HepG2 (cell line): ENCODE measurements around the gene DNAJC11. TPM values are rescaled to one million over a fixed set of nuclear protein-coding genes. Genes with fewer than 3 reads are reported as not detected.
A peak's percentile ranks its signal among the peaks of the same experiment; 100 is the strongest.

Source experiments
- CHD2 ChIP-seq: IDR thresholded peaks from 2 replicates; pipeline ENCODE4 v1.6.1; 2011; ENCODE audit warnings: low read depth, low read length, improper control_type of control experiment
- GABPB1 ChIP-seq: IDR thresholded peaks from 2 replicates; pipeline ENCODE4 v1.6.1; 2016; ENCODE audit warnings: mild to moderate bottlenecking, missing genetic modification reagents, moderate library complexity, missing compliant biosample characterization
- HCFC1 ChIP-seq: fragments of 150-350 bp; IDR thresholded peaks from 2 replicates; pipeline ENCODE4 v1.6.1; 2014; ENCODE audit warnings: low read depth, low read length
- HDAC6 ChIP-seq: fragments of 200-600 bp; sonication (generic); IDR thresholded peaks from 2 replicates; pipeline ENCODE4 v1.7.0; 2017; ENCODE audit warnings: mild to moderate bottlenecking, antibody characterized with exemption, low read length, low read depth
- HNRNPUL1 ChIP-seq: fragments of 200-400 bp; formaldehyde crosslinking; IDR thresholded peaks from 2 replicates; pipeline ENCODE4 v1.6.1; 2017; ENCODE audit warnings: low read depth, mild to moderate bottlenecking, low read length, moderate library complexity
- HOXA5 ChIP-seq: sonication (generic); formaldehyde crosslinking; IDR thresholded peaks from 2 replicates; pipeline ENCODE4 v1.4.0; 2020; ENCODE audit warnings: missing genetic modification reagents
- IRX3 ChIP-seq: sonication (generic); formaldehyde crosslinking; IDR thresholded peaks from 2 replicates; pipeline ENCODE4 v1.8.1; 2023; ENCODE audit warnings: mild to moderate bottlenecking, low read depth, missing genetic modification reagents, borderline replicate concordance
- KAT8 ChIP-seq: IDR thresholded peaks from 2 replicates; pipeline ENCODE4 v1.6.1; 2016; ENCODE audit warnings: missing genetic modification reagents, missing compliant biosample characterization
- PCBP2 ChIP-seq: fragments of 200-400 bp; formaldehyde crosslinking; optimal IDR thresholded peaks from 2 replicates; pipeline ENCODE3; 2018; ENCODE audit warnings: low read length, low read depth; ENCODE audit not compliant: poor library complexity, severe bottlenecking
- POLR2AphosphoS2 ChIP-seq: IDR thresholded peaks from 2 replicates; pipeline ENCODE4 v1.6.1; 2011; ENCODE audit warnings: low read depth, low read length, improper control_type of control experiment
- PRMT3 ChIP-seq: sonication (generic); formaldehyde crosslinking; IDR thresholded peaks from 2 replicates; pipeline ENCODE4 v1.8.1; 2022; ENCODE audit warnings: low read depth, mild to moderate bottlenecking, moderate library complexity, missing genetic modification reagents, borderline replicate concordance
- ZBTB38 ChIP-seq: sonication (generic); formaldehyde crosslinking; IDR thresholded peaks from 2 replicates; pipeline ENCODE4 v1.5.1; 2020; ENCODE audit warnings: mild to moderate bottlenecking, missing genetic modification reagents
- ZFP90 ChIP-seq: sonication (generic); formaldehyde crosslinking; IDR thresholded peaks from 2 replicates; pipeline ENCODE4 v1.8.0; 2022; ENCODE audit warnings: missing genetic modification reagents, mild to moderate bottlenecking, inconsistent platforms, borderline replicate concordance
- ZMYM4 ChIP-seq: sonication (generic); formaldehyde crosslinking; IDR thresholded peaks from 2 replicates; pipeline ENCODE4 v1.8.1; 2023; ENCODE audit warnings: mild to moderate bottlenecking, missing genetic modification reagents
- ZNF382 ChIP-seq: sonication (generic); formaldehyde crosslinking; IDR thresholded peaks from 2 replicates; pipeline ENCODE4 v1.5.0; 2020; ENCODE audit warnings: missing genetic modification reagents, mild to moderate bottlenecking, borderline replicate concordance
- ZNF550 ChIP-seq: sonication (generic); formaldehyde crosslinking; IDR thresholded peaks from 2 replicates; pipeline ENCODE4 v1.4.0; 2020; ENCODE audit warnings: mild to moderate bottlenecking, missing genetic modification reagents, borderline replicate concordance
- polyA plus RNA-seq, 8 experiments: library from polyadenylated mRNA; depleted of rRNA in 3 of 8; stranded (reverse) in 7 of 8; unstranded in 1 of 8; fragments of >200 nt; fragmentation: Illumina TruSeq in 4 of 8; extraction: Trizol in 4 of 8; gene quantifications; 2 replicates each; pipeline versions ENCODE4 v1.2.1 to v1.2.3, GENCODE V29; 2011 to 2016; ENCODE audit warnings: low read depth in 4 of 8, missing spikeins in 1 of 8, mixed read lengths in 1 of 8; ENCODE audit not compliant: insufficient read depth in 1 of 8
- total RNA-seq, 5 experiments: library from RNA; depleted of rRNA; stranded (reverse); fragments of >200 nt; fragmentation: Illumina TruSeq; extraction: Trizol; gene quantifications; 2 replicates each; pipeline ENCODE4 v1.2.3, GENCODE V29; 2016; ENCODE audit warnings: low read depth in 1 of 5
- TF ChIP-seq, protein P1 (sequence below): sonication (generic); formaldehyde crosslinking; IDR thresholded peaks from 2 replicates; pipeline ENCODE4 v1.4.0; 2020; ENCODE audit warnings: missing genetic modification reagents, borderline replicate concordance
- TF ChIP-seq, protein P2 (sequence below): IDR thresholded peaks from 2 replicates; pipeline ENCODE4 v1.6.1; 2016
- TF ChIP-seq, protein P3 (sequence below): sonication (generic); formaldehyde crosslinking; IDR thresholded peaks from 2 replicates; pipeline ENCODE4 v1.4.0; 2020; ENCODE audit warnings: mild to moderate bottlenecking, missing genetic modification reagents

Gene DNAJC11
- total and polyA plus RNA-seq, 2 of the 13 experiments (the other 11 are each of a cell fraction or from before 2014, with no cell fraction given) = 25.1 to 47.6 TPM

DNA sequence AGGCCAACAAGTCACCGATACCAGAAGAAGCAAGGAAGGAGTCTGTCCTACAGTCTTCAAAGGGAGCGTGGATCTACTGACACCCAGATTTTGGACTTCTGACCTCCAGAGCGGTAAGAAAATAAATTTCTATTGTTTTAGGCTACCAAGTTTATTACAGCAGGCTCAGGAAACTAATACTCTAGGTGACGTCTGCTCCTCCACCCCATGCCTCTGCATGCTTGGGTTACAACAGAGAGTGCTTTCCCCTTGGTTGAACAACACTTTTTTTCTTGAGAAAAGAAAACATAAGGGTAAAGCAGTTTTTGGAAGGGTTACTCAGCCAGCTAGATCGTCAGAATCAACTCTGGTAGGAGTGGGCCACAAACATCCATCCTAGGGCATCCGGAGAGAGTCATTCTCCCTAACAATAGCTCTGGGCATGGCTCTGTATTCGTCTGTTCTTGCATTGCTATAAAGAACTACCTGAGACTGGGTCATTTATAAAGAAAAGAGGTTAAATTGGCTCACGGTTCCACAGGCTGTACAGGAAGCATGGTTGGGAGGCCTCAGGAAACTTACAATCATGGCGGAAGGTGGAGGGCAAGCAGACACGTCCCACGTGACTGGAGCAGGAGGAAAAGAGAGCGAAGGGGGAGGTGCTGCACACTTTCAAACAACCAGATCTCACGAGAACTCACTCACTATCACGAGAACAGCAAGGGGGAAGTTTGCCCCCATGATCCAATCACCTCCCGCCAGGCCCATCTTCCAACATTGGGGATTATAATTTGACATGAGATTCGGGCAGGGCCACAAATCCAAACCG is 22.2 kb upstream of the DNAJC11 start (continued):
- TF ChIP-seq, protein P1, sequence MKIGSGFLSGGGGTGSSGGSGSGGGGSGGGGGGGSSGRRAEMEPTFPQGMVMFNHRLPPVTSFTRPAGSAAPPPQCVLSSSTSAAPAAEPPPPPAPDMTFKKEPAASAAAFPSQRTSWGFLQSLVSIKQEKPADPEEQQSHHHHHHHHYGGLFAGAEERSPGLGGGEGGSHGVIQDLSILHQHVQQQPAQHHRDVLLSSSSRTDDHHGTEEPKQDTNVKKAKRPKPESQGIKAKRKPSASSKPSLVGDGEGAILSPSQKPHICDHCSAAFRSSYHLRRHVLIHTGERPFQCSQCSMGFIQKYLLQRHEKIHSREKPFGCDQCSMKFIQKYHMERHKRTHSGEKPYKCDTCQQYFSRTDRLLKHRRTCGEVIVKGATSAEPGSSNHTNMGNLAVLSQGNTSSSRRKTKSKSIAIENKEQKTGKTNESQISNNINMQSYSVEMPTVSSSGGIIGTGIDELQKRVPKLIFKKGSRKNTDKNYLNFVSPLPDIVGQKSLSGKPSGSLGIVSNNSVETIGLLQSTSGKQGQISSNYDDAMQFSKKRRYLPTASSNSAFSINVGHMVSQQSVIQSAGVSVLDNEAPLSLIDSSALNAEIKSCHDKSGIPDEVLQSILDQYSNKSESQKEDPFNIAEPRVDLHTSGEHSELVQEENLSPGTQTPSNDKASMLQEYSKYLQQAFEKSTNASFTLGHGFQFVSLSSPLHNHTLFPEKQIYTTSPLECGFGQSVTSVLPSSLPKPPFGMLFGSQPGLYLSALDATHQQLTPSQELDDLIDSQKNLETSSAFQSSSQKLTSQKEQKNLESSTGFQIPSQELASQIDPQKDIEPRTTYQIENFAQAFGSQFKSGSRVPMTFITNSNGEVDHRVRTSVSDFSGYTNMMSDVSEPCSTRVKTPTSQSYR = peak; percentile 65; the same call in 1 of the 2 replicates
- no peak for TF ChIP-seq PRMT3
- no peak for TF ChIP-seq POLR2AphosphoS2
- TF ChIP-seq HDAC6 = no peak
- TF ChIP-seq ZNF550 = no peak
- no peak for TF ChIP-seq PCBP2
- no peak for TF ChIP-seq HCFC1
- TF ChIP-seq, protein P2, sequence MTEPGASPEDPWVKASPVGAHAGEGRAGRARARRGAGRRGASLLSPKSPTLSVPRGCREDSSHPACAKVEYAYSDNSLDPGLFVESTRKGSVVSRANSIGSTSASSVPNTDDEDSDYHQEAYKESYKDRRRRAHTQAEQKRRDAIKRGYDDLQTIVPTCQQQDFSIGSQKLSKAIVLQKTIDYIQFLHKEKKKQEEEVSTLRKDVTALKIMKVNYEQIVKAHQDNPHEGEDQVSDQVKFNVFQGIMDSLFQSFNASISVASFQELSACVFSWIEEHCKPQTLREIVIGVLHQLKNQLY (CRISPR knock-in tag) = 0 out of 2 replicates have a peak, but pooled peaks have one; percentile 10
- peak; percentile 62; the same call in 1 of the 2 replicates for TF ChIP-seq ZBTB38 (CRISPR knock-in tag)
- TF ChIP-seq ZFP90 (CRISPR knock-in tag) = no peak
- no peak for TF ChIP-seq ZNF382 (CRISPR knock-in tag)
- TF ChIP-seq CHD2 = peak; percentile 90
- no peak for TF ChIP-seq HNRNPUL1
- TF ChIP-seq ZMYM4 (CRISPR knock-in tag) = peak; percentile 46; the same call in 1 of the 2 replicates
- no peak for TF ChIP-seq IRX3 (CRISPR knock-in tag)
- TF ChIP-seq, protein P3, sequence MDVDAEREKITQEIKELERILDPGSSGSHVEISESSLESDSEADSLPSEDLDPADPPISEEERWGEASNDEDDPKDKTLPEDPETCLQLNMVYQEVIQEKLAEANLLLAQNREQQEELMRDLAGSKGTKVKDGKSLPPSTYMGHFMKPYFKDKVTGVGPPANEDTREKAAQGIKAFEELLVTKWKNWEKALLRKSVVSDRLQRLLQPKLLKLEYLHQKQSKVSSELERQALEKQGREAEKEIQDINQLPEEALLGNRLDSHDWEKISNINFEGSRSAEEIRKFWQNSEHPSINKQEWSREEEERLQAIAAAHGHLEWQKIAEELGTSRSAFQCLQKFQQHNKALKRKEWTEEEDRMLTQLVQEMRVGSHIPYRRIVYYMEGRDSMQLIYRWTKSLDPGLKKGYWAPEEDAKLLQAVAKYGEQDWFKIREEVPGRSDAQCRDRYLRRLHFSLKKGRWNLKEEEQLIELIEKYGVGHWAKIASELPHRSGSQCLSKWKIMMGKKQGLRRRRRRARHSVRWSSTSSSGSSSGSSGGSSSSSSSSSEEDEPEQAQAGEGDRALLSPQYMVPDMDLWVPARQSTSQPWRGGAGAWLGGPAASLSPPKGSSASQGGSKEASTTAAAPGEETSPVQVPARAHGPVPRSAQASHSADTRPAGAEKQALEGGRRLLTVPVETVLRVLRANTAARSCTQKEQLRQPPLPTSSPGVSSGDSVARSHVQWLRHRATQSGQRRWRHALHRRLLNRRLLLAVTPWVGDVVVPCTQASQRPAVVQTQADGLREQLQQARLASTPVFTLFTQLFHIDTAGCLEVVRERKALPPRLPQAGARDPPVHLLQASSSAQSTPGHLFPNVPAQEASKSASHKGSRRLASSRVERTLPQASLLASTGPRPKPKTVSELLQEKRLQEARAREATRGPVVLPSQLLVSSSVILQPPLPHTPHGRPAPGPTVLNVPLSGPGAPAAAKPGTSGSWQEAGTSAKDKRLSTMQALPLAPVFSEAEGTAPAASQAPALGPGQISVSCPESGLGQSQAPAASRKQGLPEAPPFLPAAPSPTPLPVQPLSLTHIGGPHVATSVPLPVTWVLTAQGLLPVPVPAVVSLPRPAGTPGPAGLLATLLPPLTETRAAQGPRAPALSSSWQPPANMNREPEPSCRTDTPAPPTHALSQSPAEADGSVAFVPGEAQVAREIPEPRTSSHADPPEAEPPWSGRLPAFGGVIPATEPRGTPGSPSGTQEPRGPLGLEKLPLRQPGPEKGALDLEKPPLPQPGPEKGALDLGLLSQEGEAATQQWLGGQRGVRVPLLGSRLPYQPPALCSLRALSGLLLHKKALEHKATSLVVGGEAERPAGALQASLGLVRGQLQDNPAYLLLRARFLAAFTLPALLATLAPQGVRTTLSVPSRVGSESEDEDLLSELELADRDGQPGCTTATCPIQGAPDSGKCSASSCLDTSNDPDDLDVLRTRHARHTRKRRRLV (CRISPR knock-in tag) = no peak
- TF ChIP-seq HOXA5 (CRISPR knock-in tag) = no peak
- no peak for TF ChIP-seq GABPB1 (CRISPR knock-in tag)
- TF ChIP-seq KAT8 (CRISPR knock-in tag) = no peak
